Measurements from ENCODE around the gene SSH3.

DNA sequence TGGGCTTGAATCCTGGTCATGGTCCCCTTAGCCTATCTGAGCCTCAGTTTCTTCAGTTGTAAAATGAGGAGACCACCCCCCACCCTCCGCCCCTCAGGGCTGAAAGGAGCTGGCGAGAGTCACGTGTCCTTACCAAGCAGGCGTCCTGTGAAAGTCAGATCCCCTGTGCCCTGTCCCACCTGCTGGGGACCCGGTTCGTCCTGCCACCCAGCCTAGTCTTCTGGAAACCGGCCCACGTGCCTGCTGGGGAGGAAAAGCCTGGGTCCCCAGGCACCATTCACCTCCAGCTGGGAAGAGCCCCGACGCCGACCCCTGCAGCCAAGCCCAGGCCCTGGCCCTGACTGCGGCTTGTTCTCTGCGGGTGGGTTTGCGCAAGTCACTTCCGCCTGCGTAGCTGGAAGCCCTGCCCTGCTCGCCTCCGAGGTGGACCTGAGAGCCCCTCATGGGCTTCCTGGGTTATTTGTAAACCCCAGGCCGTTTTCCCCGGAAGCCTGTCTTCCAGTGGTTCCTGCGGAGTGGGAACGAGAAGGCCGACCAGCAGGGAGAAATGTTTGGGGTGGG is 679 bp upstream of the SSH3 start:
- TF ChIP-seq CTCF (conservative IDR thresholded peaks at IDR 0.05; ENCODE audit: low read depth, low read length) (no peak), EZH2 (IDR thresholded peaks at IDR 0.05; ENCODE audit: borderline replicate concordance, low read depth, low read length, poor library complexity, severe bottlenecking) (no peak)

Measured in A673 (cell line).